Trophoblast cell (in vitro differentiated cells and primary cell): ENCODE results near the gene STIM1.
"Not testable (repeated sequence)": the region's sequence is repeated elsewhere in the genome, so short reads cannot be mapped to it uniquely, and the experiment has no call there.

Source experiments
- DNase-seq, 2 donors: peaks; one replicate each; pipeline ENCODE4 v3.0.0-alpha.2; 2016
- H2AFZ ChIP-seq: 2 replicates; pipeline ENCODE4 v1.6.1; 2013; ENCODE audit warnings: low read length, moderate library complexity, mild to moderate bottlenecking; ENCODE audit not compliant: insufficient read depth, poor library complexity
- H2AK5ac ChIP-seq: 2 replicates; pipeline ENCODE4 v1.6.1; 2013; ENCODE audit warnings: mild to moderate bottlenecking, low read length
- H2BK120ac ChIP-seq: 2 replicates; pipeline ENCODE4 v1.6.1; 2013; ENCODE audit warnings: low read length, mild to moderate bottlenecking, moderate library complexity; ENCODE audit not compliant: insufficient read depth, poor library complexity
- H2BK12ac ChIP-seq: 2 replicates; pipeline ENCODE4 v1.6.1; 2013; ENCODE audit warnings: mild to moderate bottlenecking, low read length, moderate library complexity
- H2BK5ac ChIP-seq: 2 replicates; pipeline ENCODE4 v1.6.1; 2013; ENCODE audit warnings: low read length, low read depth, moderate library complexity, mild to moderate bottlenecking; ENCODE audit not compliant: poor library complexity
- H3K14ac ChIP-seq: 2 replicates; pipeline ENCODE4 v1.6.1; 2013; ENCODE audit warnings: mild to moderate bottlenecking, low read length
- H3K18ac ChIP-seq: 2 replicates; pipeline ENCODE4 v1.6.1; 2013; ENCODE audit warnings: mild to moderate bottlenecking, low read length
- H3K23ac ChIP-seq: 2 replicates; pipeline ENCODE4 v1.6.1; 2013; ENCODE audit warnings: low read length
- H3K27ac ChIP-seq: 2 replicates; pipeline ENCODE4 v1.5.1; 2013; ENCODE audit warnings: low read depth, mild to moderate bottlenecking, inconsistent platforms, low read length, moderate library complexity
- H3K27me3 ChIP-seq: 2 replicates; pipeline ENCODE4 v1.6.1; 2013; ENCODE audit warnings: inconsistent platforms, mild to moderate bottlenecking, low read length, moderate library complexity; ENCODE audit not compliant: insufficient read depth
- H3K36me3 ChIP-seq, 2 experiments: 1 replicate in 1 of 2; 2 replicates in 1 of 2; pipeline ENCODE4 v1.6.1; 2013; ENCODE audit warnings: low read length in 2 of 2, mild to moderate bottlenecking in 2 of 2, moderate library complexity in 1 of 2; ENCODE audit not compliant: insufficient read depth in 2 of 2, control insufficient read depth in 1 of 2
- H3K4ac ChIP-seq: 2 replicates; pipeline ENCODE4 v1.6.1; 2013; ENCODE audit warnings: low read depth, mild to moderate bottlenecking, low read length, moderate library complexity
- H3K4me1 ChIP-seq, 2 experiments: 1 replicate in 1 of 2; 2 replicates in 1 of 2; pipeline ENCODE4 v1.6.1; 2013; ENCODE audit warnings: low read length in 2 of 2, mild to moderate bottlenecking in 2 of 2, moderate library complexity in 1 of 2; ENCODE audit not compliant: insufficient read depth in 2 of 2, control insufficient read depth in 1 of 2
- H3K4me2 ChIP-seq: 2 replicates; pipeline ENCODE4 v1.6.1; 2013; ENCODE audit warnings: inconsistent platforms, mild to moderate bottlenecking, low read length, moderate library complexity
- H3K4me3 ChIP-seq: 2 replicates; pipeline ENCODE4 v1.5.1; 2013; ENCODE audit warnings: mild to moderate bottlenecking, low read depth, low read length, inconsistent platforms
- H3K79me1 ChIP-seq: one replicate; pipeline ENCODE4 v1.6.1; 2013; ENCODE audit warnings: low read length
- H3K79me2 ChIP-seq: 2 replicates; pipeline ENCODE4 v1.6.1; 2013; ENCODE audit warnings: low read length, mild to moderate bottlenecking; ENCODE audit not compliant: control insufficient read depth, insufficient read depth, poor library complexity
- H3K9ac ChIP-seq: 2 replicates; pipeline ENCODE4 v1.6.1; 2013; ENCODE audit warnings: mild to moderate bottlenecking, low read length
- H3K9me3 ChIP-seq: 2 replicates; pipeline ENCODE4 v1.6.1; 2013; ENCODE audit warnings: low read depth, mild to moderate bottlenecking, control low read depth, inconsistent platforms, low read length; ENCODE audit not compliant: insufficient read depth
- H4K12ac ChIP-seq: 2 replicates; pipeline ENCODE4 v1.6.1; 2013; ENCODE audit warnings: low read depth, mild to moderate bottlenecking, low read length, moderate library complexity
- H4K8ac ChIP-seq: 2 replicates; pipeline ENCODE4 v1.6.1; 2013; ENCODE audit warnings: low read depth, mild to moderate bottlenecking, low read length, moderate library complexity
- H4K91ac ChIP-seq: one replicate; pipeline ENCODE4 v1.6.1; 2013; ENCODE audit warnings: low read depth, mild to moderate bottlenecking, low read length, moderate library complexity
- WGBS: extraction: QIAGEN DNeasy Blood & Tissue Kit; methylation state at CpG from one replicate; pipeline ENCODE4 v1.1.7; 2013; ENCODE audit warnings: missing lambda C conversion rate; ENCODE audit not compliant: insufficient read length, insufficient coverage; ENCODE audit errors: extremely low coverage; 5-methylcytosine and 5-hydroxymethylcytosine counted together

STIM1 gene

GRCh38 chr11:3896644-3897043 lies 41.2 kb downstream of the STIM1 start:
- WGBS = no CpG with 5 or more reads among the region's 2 CpGs
- no peak overlapping the region for H3K4ac ChIP-seq
- no peak overlapping the region for H4K12ac ChIP-seq
- H3K79me2 ChIP-seq = no peaks in the 10 kb centered on the region
- no peak overlapping the region for H2AK5ac ChIP-seq
- H4K91ac ChIP-seq = no peak overlapping the region
- H2BK120ac ChIP-seq = no peak overlapping the region
- peaks cover 4 to 6% of the 10 kb centered on the region in 2 experiments for H3K4me1 ChIP-seq
- no peak overlapping the region for H4K8ac ChIP-seq
- no peak overlapping the region for H3K23ac ChIP-seq
- no peaks in the 10 kb centered on the region for H3K79me1 ChIP-seq
- no peak overlapping the region for H3K14ac ChIP-seq
- no peak overlapping the region for H3K4me2 ChIP-seq
- no peak overlapping the region for H3K4me3 ChIP-seq
- H3K27me3 ChIP-seq = no peaks in the 10 kb centered on the region
- DNase-seq = no peak
- no peak overlapping the region for H3K27ac ChIP-seq
- H2AFZ ChIP-seq = no peak overlapping the region
- H3K36me3 ChIP-seq = no peaks in the 10 kb centered on the region
- H2BK12ac ChIP-seq = no peak overlapping the region
- H3K9me3 ChIP-seq = peaks cover 3% of the 10 kb centered on the region
- no peak overlapping the region for H2BK5ac ChIP-seq
- no peak overlapping the region for H3K18ac ChIP-seq
- H3K9ac ChIP-seq = no peak overlapping the region

- H3K18ac ChIP-seq, H3K27me3 ChIP-seq, H3K9me3 ChIP-seq, H3K14ac ChIP-seq, H3K23ac ChIP-seq, H4K8ac ChIP-seq, H3K4ac ChIP-seq, H4K91ac ChIP-seq, H3K4me3 ChIP-seq, H3K36me3 ChIP-seq, H4K12ac ChIP-seq, H3K4me1 ChIP-seq, DNase-seq, H2BK5ac ChIP-seq, H3K9ac ChIP-seq, H3K27ac ChIP-seq, H3K79me1 ChIP-seq, H2BK12ac ChIP-seq, H3K79me2 ChIP-seq, H3K4me2 ChIP-seq, H2BK120ac ChIP-seq, H2AFZ ChIP-seq, H2AK5ac ChIP-seq: not testable (repeated sequence)
- WGBS = no CpG with 5 or more reads among the region's 19 CpGs
These were observed 44.8 kb downstream of the STIM1 start for GRCh38 chr11:3900230-3900629.

DNA sequence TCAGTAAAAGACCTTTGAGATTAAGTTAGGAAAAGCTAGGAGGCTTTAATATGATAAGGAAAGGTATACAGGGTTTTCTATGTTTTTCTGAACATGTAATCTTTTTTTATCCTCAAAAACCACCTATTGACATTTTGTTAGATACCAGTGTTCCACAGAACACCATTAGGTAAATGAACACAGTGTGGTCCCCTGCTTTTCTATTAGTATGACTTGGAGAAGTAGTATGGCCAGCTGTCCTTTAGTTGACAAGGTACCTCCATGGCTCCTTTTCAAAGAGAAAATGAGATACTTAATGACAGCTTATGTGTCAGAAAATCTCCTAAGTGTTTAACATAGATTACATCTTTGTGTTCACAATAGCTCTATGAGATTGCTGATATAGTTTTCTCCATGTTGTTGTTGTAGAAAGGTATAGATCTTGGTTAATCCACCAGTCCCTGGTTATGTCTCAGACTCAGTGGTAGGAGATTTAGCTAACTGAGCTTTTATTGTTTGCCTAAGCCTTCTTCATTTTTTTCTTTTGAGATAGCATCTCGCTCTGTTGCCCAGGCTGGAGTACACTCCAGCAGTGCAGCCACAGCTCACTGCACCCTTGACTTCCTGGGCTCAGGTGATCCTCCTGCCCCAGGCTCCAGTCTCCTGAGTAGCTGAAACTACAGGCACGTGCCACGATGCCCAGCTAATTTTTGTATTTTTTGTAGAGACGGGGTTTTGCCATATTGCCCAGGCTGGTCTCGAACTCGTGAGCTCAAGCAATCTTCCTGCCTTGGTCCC lies 46.0 kb downstream of the STIM1 start:
- no peak overlapping the region for H3K14ac ChIP-seq
- no peak overlapping the region for H3K4me2 ChIP-seq
- no peak overlapping the region for H4K8ac ChIP-seq
- H2AFZ ChIP-seq = no peak overlapping the region
- no peak overlapping the region for H3K18ac ChIP-seq
- H3K4me1 ChIP-seq = peaks cover 6 to 17% of the 10 kb centered on the region in 2 experiments
- no peak overlapping the region for H3K23ac ChIP-seq
- peaks cover 3% of the 10 kb centered on the region for H3K9me3 ChIP-seq
- no peaks in the 10 kb centered on the region for H3K36me3 ChIP-seq
- WGBS = no CpG with 5 or more reads among the region's 6 CpGs
- H3K79me2 ChIP-seq = no peaks in the 10 kb centered on the region
- H3K79me1 ChIP-seq = peaks cover 2% of the 10 kb centered on the region
- no peak overlapping the region for H3K4me3 ChIP-seq
- no peak overlapping the region for H3K27ac ChIP-seq
- H3K27me3 ChIP-seq = no peaks in the 10 kb centered on the region
- no peak overlapping the region for H2AK5ac ChIP-seq
- H2BK120ac ChIP-seq = no peak overlapping the region
- no peak overlapping the region for H3K4ac ChIP-seq
- H3K9ac ChIP-seq = no peak overlapping the region
- H2BK12ac ChIP-seq = no peak overlapping the region
- H4K91ac ChIP-seq = no peak overlapping the region
- no peak overlapping the region for H2BK5ac ChIP-seq
- H4K12ac ChIP-seq = no peak overlapping the region
- no peak for DNase-seq

- no peak overlapping the region for H2AK5ac ChIP-seq
- H3K4me3 ChIP-seq = no peak overlapping the region
- DNase-seq = no peak
- H3K27ac ChIP-seq = no peak overlapping the region
- no peaks in the 10 kb centered on the region for H3K79me2 ChIP-seq
- peaks cover 6 to 18% of the 10 kb centered on the region in 2 experiments for H3K4me1 ChIP-seq
- no peaks in the 10 kb centered on the region for H3K27me3 ChIP-seq
- H2BK120ac ChIP-seq = no peak overlapping the region
- no peak overlapping the region for H3K14ac ChIP-seq
- H2AFZ ChIP-seq = no peak overlapping the region
- no peak overlapping the region for H2BK12ac ChIP-seq
- H3K36me3 ChIP-seq = no peaks in the 10 kb centered on the region
- WGBS = no CpG with 5 or more reads among the region's 7 CpGs
- no peak overlapping the region for H3K23ac ChIP-seq
- no peak overlapping the region for H4K91ac ChIP-seq
- H3K79me1 ChIP-seq = peaks cover 2% of the 10 kb centered on the region
- no peak overlapping the region for H3K9ac ChIP-seq
- H3K4me2 ChIP-seq = no peak overlapping the region
- peaks cover 3% of the 10 kb centered on the region for H3K9me3 ChIP-seq
- no peak overlapping the region for H4K12ac ChIP-seq
- H2BK5ac ChIP-seq = no peak overlapping the region
- no peak overlapping the region for H3K4ac ChIP-seq
- H3K18ac ChIP-seq = peak overlapping the region; percentile 37
- no peak overlapping the region for H4K8ac ChIP-seq
These were observed 47.0 kb downstream of the STIM1 start for GRCh38 chr11:3902441-3902840.
